ENCODE results near the gene WDR89. TPM values are rescaled to one million over a fixed set of nuclear protein-coding genes. Genes with fewer than 3 reads are reported as not detected.
"Not testable (repeated sequence)": the region's sequence is repeated elsewhere in the genome, so short reads cannot be mapped to it uniquely, and the experiment has no call there.

Gene WDR89
- total RNA-seq, 1 donor from 2014 or later: 24.4 TPM

DNA sequence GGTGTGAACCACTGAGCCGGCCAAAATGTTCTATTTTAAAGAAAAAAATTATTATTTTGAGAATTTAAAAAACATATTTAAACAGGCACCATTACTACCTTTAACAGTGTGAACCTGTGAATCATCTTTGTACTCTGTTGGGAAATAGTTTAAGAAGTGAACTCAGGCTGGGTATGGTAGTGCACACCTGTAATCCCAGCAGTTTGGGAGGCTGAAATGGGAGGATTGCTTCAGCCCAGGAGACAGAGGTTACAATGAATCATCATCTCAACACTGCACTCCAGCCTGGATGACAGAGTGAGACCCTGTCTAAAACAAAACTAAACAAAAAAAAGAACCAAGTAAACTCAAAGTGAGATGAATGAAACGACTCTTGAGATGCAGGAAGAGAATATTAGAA, 3.1 kb upstream of the WDR89 start:
- Mint-ChIP-seq H3K4me1 (peaks cover 22% of the 10 kb centered on the region), H3K27me3 (no peaks in the 10 kb centered on the region), H3K27ac (no peak overlapping the region), H3K36me3 (ENCODE audit: low read depth) (peaks cover 29% of the 10 kb centered on the region), H3K9me3 (no peaks in the 10 kb centered on the region), H3K4me3 (no peak overlapping the region)
- DNase-seq (no peak), ATAC-seq (ENCODE audit: low read depth) (no peak)
- TF ChIP-seq, protein P1, sequence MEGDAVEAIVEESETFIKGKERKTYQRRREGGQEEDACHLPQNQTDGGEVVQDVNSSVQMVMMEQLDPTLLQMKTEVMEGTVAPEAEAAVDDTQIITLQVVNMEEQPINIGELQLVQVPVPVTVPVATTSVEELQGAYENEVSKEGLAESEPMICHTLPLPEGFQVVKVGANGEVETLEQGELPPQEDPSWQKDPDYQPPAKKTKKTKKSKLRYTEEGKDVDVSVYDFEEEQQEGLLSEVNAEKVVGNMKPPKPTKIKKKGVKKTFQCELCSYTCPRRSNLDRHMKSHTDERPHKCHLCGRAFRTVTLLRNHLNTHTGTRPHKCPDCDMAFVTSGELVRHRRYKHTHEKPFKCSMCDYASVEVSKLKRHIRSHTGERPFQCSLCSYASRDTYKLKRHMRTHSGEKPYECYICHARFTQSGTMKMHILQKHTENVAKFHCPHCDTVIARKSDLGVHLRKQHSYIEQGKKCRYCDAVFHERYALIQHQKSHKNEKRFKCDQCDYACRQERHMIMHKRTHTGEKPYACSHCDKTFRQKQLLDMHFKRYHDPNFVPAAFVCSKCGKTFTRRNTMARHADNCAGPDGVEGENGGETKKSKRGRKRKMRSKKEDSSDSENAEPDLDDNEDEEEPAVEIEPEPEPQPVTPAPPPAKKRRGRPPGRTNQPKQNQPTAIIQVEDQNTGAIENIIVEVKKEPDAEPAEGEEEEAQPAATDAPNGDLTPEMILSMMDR (IDR thresholded peaks at IDR 0.05): no peak
- intact Hi-C loops (cut with micrococcal nuclease): loop anchor here (5.0 kb wide), 5 partner anchors 38 to 1768 kb away; partner anchors contain the start of genes FUT8, MAX and MTHFD1
- CTCF ChIA-PET: interaction anchor here (4.6 kb wide), 1 partner anchor 125 kb away, joined by 26 read pairs; no protein-coding TSS in a partner anchor
- POLR2A ChIA-PET: interaction anchor here (0.6 to 4.0 kb wide), 2 partner anchors 81 to 100 kb away, joined by 3 to 47 read pairs; partner anchors contain the start of gene SGPP1

DNA sequence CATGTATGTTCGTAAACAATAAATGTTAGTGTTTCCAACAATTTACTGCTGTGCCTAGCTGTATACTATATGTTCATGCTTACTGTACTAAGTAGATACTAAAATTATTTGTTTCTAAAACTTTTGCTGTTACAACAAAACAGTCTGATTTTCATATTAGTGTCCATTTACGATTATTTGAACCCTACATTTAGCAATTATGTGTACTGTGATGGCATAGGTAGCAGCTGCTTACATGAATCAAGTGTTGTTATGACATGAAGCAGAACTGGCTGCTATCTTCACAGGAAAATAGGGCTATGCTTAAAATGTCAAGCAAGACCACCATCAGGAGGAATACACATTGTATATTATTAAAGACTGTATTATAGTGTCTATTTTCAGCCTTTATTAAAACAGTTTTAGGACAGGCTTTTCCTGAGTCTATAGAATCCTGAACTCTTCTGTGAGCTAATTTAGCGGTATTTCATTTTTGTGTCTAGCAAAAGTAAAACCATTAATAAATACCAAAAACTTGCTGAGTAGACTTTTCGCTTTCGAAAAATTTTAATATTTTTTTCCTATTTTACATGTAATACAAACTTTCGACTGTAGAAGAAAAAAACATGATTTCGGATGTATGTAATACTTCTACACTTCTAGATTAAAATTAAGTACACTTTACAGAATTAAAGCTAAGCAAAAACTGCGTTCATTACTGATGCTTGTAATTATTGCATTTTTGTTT, 1.1 kb upstream of the WDR89 start:
- Mint-ChIP-seq H3K4me1 (peaks cover 31% of the 10 kb centered on the region), H3K27ac (peak overlapping the region; percentile 98), H3K4me3 (peak overlapping the region; percentile 92), H3K27me3 (no peaks in the 10 kb centered on the region), H3K9me3 (no peaks in the 10 kb centered on the region), H3K36me3 (ENCODE audit: low read depth) (peaks cover 32% of the 10 kb centered on the region)
- ATAC-seq (ENCODE audit: low read depth) (no peak), DNase-seq (no peak)
- ChIA-PET POLR2A (interaction anchor here (0.5 to 4.0 kb wide), 16 partner anchors 10 to 862 kb away, joined by 3 to 47 read pairs (median 4); partner anchors contain the start of genes PPP2R5E, SGPP1 and ZBTB1), CTCF (interaction anchor here (0.6 to 4.6 kb wide), 6 partner anchors 10 to 661 kb away, joined by 3 to 26 read pairs (median 4); no protein-coding TSS in a partner anchor)
- intact Hi-C loops (cut with micrococcal nuclease): loop anchor here (1.0 to 5.0 kb wide), 6 partner anchors 85 to 1769 kb away; partner anchors contain the start of genes FUT8, MAX, MTHFD1 and SGPP1
- TF ChIP-seq, protein P1 (IDR thresholded peaks at IDR 0.05): no peak

DNA sequence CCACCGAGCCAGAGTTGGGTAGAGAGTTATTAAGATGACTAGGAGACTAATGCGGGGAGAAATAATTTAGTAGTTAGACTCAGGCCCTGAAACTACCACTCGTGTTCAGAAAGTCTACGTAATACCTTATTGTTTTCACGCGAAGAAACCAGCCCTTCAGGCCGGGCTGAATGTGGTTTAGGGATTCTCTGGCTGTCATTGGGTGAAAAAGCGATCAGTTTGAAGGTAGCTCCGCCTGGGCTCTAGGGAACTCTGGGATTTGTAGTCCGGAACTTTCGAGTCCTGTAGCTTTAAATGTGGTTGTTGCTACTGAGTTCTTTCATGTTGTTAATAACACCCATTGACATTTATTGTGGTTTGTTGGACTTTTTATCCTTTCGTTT, 549 bp upstream of the WDR89 start:
- peak; percentile 63 for ATAC-seq (ENCODE audit: low read depth)
- intact Hi-C loops (cut with micrococcal nuclease): loop anchor here (1.0 to 5.0 kb wide), 6 partner anchors 86 to 1770 kb away; partner anchors contain the start of genes FUT8, MAX, MTHFD1 and SGPP1
- Mint-ChIP-seq H3K27ac (peak overlapping the region; percentile 98), H3K36me3 (ENCODE audit: low read depth) (peaks cover 34% of the 10 kb centered on the region), H3K27me3 (no peaks in the 10 kb centered on the region), H3K9me3 (no peaks in the 10 kb centered on the region), H3K4me1 (peaks cover 29% of the 10 kb centered on the region), H3K4me3 (peak overlapping the region; percentile 92)
- ChIA-PET POLR2A (interaction anchor here (0.5 to 4.0 kb wide), 20 partner anchors 9 to 863 kb away, joined by 3 to 47 read pairs (median 4); partner anchors contain the start of genes PPP2R5E, SGPP1 and ZBTB1), CTCF (interaction anchor here (0.8 to 4.6 kb wide), 6 partner anchors 9 to 254 kb away, joined by 3 to 26 read pairs (median 4); no protein-coding TSS in a partner anchor)
- no peak for DNase-seq
- TF ChIP-seq, protein P1 (IDR thresholded peaks at IDR 0.05): no peak

DNA sequence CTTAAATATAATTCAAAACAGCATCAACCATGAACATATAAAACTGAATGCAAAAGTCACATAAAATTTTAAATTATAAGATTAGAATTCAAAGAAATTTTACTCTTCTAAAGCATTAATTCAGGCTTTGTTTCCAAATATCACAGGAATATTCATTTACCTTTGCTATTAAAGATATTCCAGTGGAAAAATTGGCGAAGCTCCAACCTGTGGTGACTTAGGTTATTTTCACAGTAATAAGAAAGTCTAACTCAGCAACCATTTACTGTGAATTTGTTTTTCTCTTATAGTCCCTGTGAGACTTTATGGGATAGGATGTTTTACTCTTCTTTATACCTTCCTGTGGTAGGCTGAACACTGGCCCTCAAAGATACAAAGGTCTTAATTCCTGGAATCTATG, 3.2 kb downstream of the WDR89 start:
- TF ChIP-seq, protein P1 (IDR thresholded peaks at IDR 0.05): no peak
- H3K27me3 Mint-ChIP-seq: no peaks in the 10 kb centered on the region
- intact Hi-C loops (cut with micrococcal nuclease): no loop called here
- H3K4me1 Mint-ChIP-seq: peaks cover 48% of the 10 kb centered on the region
- POLR2A ChIA-PET: interaction anchor here (1.6 kb wide), 1 partner anchor 95 kb away, joined by 4 read pairs; the partner anchor contains the start of gene PPP2R5E
- CTCF ChIA-PET: no interaction called here
- H3K27ac Mint-ChIP-seq: peak overlapping the region; percentile 26
- DNase-seq (no peak), ATAC-seq (ENCODE audit: low read depth) (no peak)
- H3K36me3 Mint-ChIP-seq (ENCODE audit: low read depth): peaks cover 52% of the 10 kb centered on the region
- no peak overlapping the region for H3K4me3 Mint-ChIP-seq
- peaks cover 12% of the 10 kb centered on the region for H3K9me3 Mint-ChIP-seq

DNA sequence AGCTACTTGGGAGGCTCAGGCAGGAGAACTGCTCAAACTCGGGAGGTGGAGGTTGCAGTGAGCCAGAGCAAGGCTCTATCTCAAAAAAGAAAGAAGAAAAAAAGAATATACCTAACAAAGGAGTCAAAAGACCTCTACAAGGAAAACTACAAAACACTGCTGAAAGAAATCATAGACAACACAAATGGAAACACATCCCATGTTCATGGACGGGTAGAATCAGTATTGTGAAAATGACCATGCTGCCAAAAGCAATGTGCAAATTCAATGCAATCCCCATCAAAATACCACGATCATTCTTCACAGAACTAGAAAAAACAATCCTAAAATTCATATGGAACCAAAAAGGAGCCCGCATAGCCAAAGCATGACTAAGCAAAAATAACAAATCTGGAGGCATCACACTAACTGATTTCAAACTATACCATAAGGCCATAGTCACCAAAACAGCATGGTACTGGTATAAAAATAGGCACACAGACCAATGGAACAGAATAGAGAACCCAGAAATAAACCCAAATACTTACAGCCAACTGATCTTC, 5.5 kb downstream of the WDR89 start:
- H3K27me3 Mint-ChIP-seq; DNase-seq; H3K4me3 Mint-ChIP-seq; POLR2A ChIA-PET; ATAC-seq (ENCODE audit: low read depth); H3K27ac Mint-ChIP-seq; intact Hi-C loops (cut with micrococcal nuclease): not testable (repeated sequence)
- CTCF ChIA-PET: interaction anchor here (5.2 kb wide), 1 partner anchor 133 kb away, joined by 67 read pairs; no protein-coding TSS in a partner anchor
- H3K9me3 Mint-ChIP-seq: peaks cover 12% of the 10 kb centered on the region
- H3K36me3 Mint-ChIP-seq (ENCODE audit: low read depth): peaks cover 41% of the 10 kb centered on the region
- peaks cover 41% of the 10 kb centered on the region for H3K4me1 Mint-ChIP-seq

Data from activated B cell treated with CpG ODN at 0.5 μM for 24 hours (primary cell).